Measurements from ENCODE around the gene UBE2K.
"Not testable (repeated sequence)": the region's sequence is repeated elsewhere in the genome, so short reads cannot be mapped to it uniquely, and the experiment has no call there.

UBE2K gene

GRCh38 chr4:39730072-39730471, 32.1 kb downstream of the UBE2K start:
- no peak for DNase-seq (ENCODE audit: low spot score)

- DNase-seq (ENCODE audit: low spot score) = no peak
Observed at GRCh38 chr4:39731908-39732307, 34.0 kb downstream of the UBE2K start.

- no peak for DNase-seq (ENCODE audit: low spot score)
Observed at GRCh38 chr4:39732728-39733127, 34.8 kb downstream of the UBE2K start.

GRCh38 chr4:39739591-39739990, 41.7 kb downstream of the UBE2K start:
- not testable (repeated sequence) for DNase-seq (ENCODE audit: low spot score)

GRCh38 chr4:39741401-39741800, 43.5 kb downstream of the UBE2K start:
- DNase-seq (ENCODE audit: low spot score) = no peak

- DNase-seq (ENCODE audit: low spot score) = no peak
Observed at GRCh38 chr4:39745920-39746319, 48.0 kb downstream of the UBE2K start.

GRCh38 chr4:39750216-39750615, 52.3 kb downstream of the UBE2K start:
- no peak for DNase-seq (ENCODE audit: low spot score)

GRCh38 chr4:39754309-39754708, 56.4 kb downstream of the UBE2K start:
- DNase-seq (ENCODE audit: low spot score) = no peak

- DNase-seq (ENCODE audit: low spot score) = no peak
Observed at GRCh38 chr4:39756159-39756558, 58.2 kb downstream of the UBE2K start.

- DNase-seq (ENCODE audit: low spot score) = no peak
Observed at GRCh38 chr4:39758176-39758575, 60.2 kb downstream of the UBE2K start.

- DNase-seq (ENCODE audit: low spot score) = no peak
Observed at GRCh38 chr4:39759569-39759968, 61.6 kb downstream of the UBE2K start.

GRCh38 chr4:39761005-39761667, 63.2 kb downstream of the UBE2K start:
- DNase-seq (ENCODE audit: low spot score) = no peak

- DNase-seq (ENCODE audit: low spot score) = no peak
Observed at GRCh38 chr4:39763714-39764572, 66.0 kb downstream of the UBE2K start.

GRCh38 chr4:39770005-39770404, 72.1 kb downstream of the UBE2K start:
- DNase-seq (ENCODE audit: low spot score) = no peak

GRCh38 chr4:39770471-39770870, 72.5 kb downstream of the UBE2K start:
- DNase-seq (ENCODE audit: low spot score) = no peak

GRCh38 chr4:39770969-39771724, 73.2 kb downstream of the UBE2K start:
- no peak for DNase-seq (ENCODE audit: low spot score)

- DNase-seq (ENCODE audit: low spot score) = not testable (repeated sequence)
Observed at GRCh38 chr4:39781988-39782387, 84.1 kb downstream of the UBE2K start.

GRCh38 chr4:39785083-39785482, 87.1 kb downstream of the UBE2K start:
- DNase-seq (ENCODE audit: low spot score) = peak; percentile 9

- peak; percentile 23 for DNase-seq (ENCODE audit: low spot score)
Observed at GRCh38 chr4:39786838-39787237, 88.9 kb downstream of the UBE2K start.

GRCh38 chr4:39792128-39792527, 94.2 kb downstream of the UBE2K start:
- peak; percentile 20 for DNase-seq (ENCODE audit: low spot score)

GRCh38 chr4:39792529-39792928, 94.6 kb downstream of the UBE2K start:
- DNase-seq (ENCODE audit: low spot score) = peak; percentile 3

- DNase-seq (ENCODE audit: low spot score) = peak; percentile 2
Observed at GRCh38 chr4:39792976-39793375, 95.0 kb downstream of the UBE2K start.

- DNase-seq (ENCODE audit: low spot score) = no peak
Observed at GRCh38 chr4:39802005-39802404, 104.1 kb downstream of the UBE2K start.
